Astrocyte (in vitro differentiated cells and primary cell): ENCODE data around the gene ARRDC3.
"Not testable (repeated sequence)": the region's sequence is repeated elsewhere in the genome, so short reads cannot be mapped to it uniquely, and the experiment has no call there.

ENCODE experiments used
- CTCF ChIP-seq: IDR thresholded peaks from 2 replicates; pipeline ENCODE4 v1.5.1; 2011; ENCODE audit warnings: low read depth, mild to moderate bottlenecking, inconsistent platforms, low read length, moderate library complexity; ENCODE audit not compliant: insufficient read depth
- EZH2 ChIP-seq: IDR thresholded peaks from 2 replicates; pipeline ENCODE4 v1.6.1; 2012; ENCODE audit warnings: mild to moderate bottlenecking, low read length, inconsistent platforms; ENCODE audit not compliant: insufficient read depth

DNA sequence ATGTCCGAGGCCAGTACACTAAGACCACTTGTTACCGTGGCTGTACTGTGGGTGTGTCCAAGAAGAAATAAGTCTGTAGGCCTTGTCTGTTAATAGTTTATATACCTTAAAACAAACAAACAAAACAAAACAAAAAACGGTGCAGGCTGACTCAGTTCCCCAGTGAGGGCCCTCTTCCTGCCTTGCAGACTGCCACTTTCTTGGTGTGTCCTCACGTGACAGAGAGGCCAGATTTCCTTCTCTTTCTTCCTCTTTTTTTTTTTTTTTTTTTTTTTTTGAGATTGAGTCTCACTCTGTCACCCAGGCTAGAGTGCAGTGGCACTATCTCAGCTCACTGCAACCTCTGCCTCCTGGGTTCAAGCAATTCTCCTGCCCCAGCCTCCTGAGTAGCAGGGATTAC, 28.2 kb downstream of the ARRDC3 start:
- not testable (repeated sequence) for TF ChIP-seq CTCF, EZH2
